ENCODE data around the gene LBX2. TPM values are rescaled to one million over a fixed set of nuclear protein-coding genes. Genes with fewer than 3 reads are reported as not detected.
A peak's percentile ranks its signal among the peaks of the same experiment; 100 is the strongest.

LBX2 gene
- total and polyA plus RNA-seq, 2 experiments from 2014 or later = 0.80 TPM; not detected in 1

DNA sequence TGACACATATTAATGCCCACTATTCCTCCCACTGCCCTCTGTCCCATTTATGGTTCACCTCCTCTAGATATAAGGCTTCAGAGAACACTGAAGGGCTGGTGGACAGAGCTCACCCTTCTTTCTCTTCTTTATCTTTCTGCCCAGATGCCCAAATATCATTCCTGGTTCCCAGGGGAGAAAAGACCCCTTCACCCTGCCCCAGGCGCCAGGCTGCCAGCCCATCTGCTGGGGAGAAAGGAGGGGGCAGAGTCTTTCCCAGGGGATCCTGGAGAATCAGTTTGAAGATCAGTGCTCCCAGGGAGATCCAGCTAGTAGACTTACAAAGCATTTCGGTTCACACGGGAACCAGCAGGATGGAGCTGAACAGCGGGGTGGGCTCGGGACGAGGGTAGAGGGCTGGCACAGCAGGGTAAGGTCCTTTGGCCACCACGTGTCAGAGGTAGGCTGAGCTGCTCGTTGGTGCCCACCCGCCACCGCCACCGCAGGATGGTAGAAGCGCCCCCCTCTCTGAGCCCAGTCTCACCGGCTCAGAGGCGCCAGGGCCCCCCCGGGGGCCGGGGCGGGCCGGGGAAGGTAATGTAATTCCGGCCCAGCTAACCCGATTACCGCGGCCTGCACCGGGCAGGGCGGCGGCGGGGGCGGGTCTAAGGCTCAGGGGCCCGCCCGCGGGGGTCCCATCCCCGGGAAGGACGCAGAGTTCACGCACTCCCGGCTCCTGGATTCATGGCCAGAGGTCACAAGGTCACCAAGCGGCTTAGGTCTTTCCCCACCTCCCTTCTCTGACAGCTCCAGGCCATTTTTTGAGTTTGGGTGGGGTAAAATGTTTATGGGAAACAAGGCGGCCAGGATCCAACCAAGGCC lies 13.6 kb upstream of the LBX2 start:
- Histone ChIP-seq H3K9me3 (ENCODE audit: low read depth) (no peaks in the 10 kb centered on the region), H3K27me3 (peaks cover 89% of the 10 kb centered on the region), H3K4me1 (ENCODE audit: low read depth) (no peaks in the 10 kb centered on the region), H3K36me3 (no peaks in the 10 kb centered on the region), H3K27ac (no peak overlapping the region), H3K4me3 (no peak overlapping the region)
- TF ChIP-seq, protein P1, sequence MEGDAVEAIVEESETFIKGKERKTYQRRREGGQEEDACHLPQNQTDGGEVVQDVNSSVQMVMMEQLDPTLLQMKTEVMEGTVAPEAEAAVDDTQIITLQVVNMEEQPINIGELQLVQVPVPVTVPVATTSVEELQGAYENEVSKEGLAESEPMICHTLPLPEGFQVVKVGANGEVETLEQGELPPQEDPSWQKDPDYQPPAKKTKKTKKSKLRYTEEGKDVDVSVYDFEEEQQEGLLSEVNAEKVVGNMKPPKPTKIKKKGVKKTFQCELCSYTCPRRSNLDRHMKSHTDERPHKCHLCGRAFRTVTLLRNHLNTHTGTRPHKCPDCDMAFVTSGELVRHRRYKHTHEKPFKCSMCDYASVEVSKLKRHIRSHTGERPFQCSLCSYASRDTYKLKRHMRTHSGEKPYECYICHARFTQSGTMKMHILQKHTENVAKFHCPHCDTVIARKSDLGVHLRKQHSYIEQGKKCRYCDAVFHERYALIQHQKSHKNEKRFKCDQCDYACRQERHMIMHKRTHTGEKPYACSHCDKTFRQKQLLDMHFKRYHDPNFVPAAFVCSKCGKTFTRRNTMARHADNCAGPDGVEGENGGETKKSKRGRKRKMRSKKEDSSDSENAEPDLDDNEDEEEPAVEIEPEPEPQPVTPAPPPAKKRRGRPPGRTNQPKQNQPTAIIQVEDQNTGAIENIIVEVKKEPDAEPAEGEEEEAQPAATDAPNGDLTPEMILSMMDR (IDR thresholded peaks at IDR 0.05; ENCODE audit: low read depth, low read length) = no peak
- no peak for DNase-seq (ENCODE audit: low read depth in 1 of 2, low spot score in 1 of 2)

DNA sequence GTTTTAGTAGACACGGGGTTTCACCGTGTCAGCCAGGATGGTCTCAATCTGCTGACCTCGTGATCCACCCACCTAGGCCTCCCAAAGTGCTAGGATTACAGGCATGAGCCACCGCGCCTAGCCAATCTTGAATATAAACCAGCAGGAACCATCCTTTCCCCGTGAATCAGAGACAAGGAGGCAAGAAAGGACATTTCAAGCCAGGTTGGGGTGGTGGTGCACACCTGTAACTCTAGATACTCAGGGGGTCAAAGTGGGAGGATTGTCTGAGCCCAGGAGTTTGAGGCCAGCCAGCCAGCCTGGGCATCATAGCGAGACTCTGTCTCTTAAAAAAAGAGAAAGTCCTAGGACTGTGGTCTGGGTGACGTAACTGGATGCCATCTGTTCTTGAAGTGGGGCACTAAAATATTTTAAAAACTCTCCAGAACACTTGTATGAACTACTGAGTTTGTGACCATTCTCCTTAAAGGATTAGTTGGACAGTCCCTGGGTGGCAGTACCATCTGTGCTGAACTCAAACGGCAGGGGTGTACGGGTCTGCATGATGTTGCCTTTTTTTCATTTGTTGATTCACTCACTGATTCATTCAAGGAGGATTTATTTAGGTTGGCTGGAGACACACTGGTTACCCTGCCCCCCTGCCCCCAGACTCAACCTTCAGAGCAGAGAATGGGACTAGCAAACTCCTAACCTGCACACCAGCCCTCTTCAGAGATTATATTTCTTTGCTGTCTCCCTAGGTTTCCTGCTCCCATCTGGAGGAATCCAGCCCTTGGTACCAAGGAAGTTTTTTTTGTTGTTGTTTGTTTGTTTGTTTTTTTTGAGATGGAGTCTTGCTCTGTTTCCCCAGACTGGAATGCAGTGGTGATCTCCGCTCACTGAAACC lies 11.9 kb upstream of the LBX2 start:
- Histone ChIP-seq H3K9me3 (ENCODE audit: low read depth) (no peaks in the 10 kb centered on the region), H3K27me3 (peaks cover 72% of the 10 kb centered on the region), H3K27ac (no peak overlapping the region), H3K4me1 (ENCODE audit: low read depth) (no peaks in the 10 kb centered on the region), H3K36me3 (no peaks in the 10 kb centered on the region), H3K4me3 (no peak overlapping the region)
- TF ChIP-seq, protein P1 (IDR thresholded peaks at IDR 0.05; ENCODE audit: low read depth, low read length) = no peak
- no peak for DNase-seq (ENCODE audit: low read depth in 1 of 2, low spot score in 1 of 2)

DNA sequence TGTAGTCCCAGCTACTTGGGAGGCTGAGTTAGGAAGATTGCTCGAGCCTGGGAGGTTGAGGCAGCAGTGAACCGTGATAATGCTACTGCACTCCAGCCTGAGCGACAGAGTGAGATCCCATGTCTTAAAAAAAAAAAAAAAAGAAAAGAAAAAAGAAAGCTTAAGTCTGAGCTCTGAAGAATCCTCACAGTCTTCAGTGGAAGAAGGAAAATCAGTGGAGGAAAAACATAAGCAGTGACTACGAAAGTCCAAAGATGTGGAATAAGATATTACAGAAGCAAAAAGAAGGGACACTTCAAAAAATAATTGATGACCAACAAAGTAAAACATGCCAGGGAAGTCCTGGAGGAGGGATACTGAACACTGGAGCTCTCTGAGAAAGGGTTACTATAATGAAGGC lies 10.9 kb upstream of the LBX2 start:
- Histone ChIP-seq H3K36me3 (peaks cover 2% of the 10 kb centered on the region), H3K27ac (no peak overlapping the region), H3K9me3 (ENCODE audit: low read depth) (no peaks in the 10 kb centered on the region), H3K27me3 (peaks cover 67% of the 10 kb centered on the region), H3K4me1 (ENCODE audit: low read depth) (no peaks in the 10 kb centered on the region), H3K4me3 (no peak overlapping the region)
- no peak for DNase-seq (ENCODE audit: low read depth in 1 of 2, low spot score in 1 of 2)
- TF ChIP-seq, protein P1 (IDR thresholded peaks at IDR 0.05; ENCODE audit: low read depth, low read length) = no peak

GRCh38 chr2:74507926-74508520 lies 8.6 kb upstream of the LBX2 start:
- DNase-seq (ENCODE audit: low read depth in 1 of 2, low spot score in 1 of 2) = peak in 1 of 2 donors; percentile 58
- TF ChIP-seq, protein P1 (IDR thresholded peaks at IDR 0.05; ENCODE audit: low read depth, low read length) = no peak
- peak overlapping the region; percentile 74 for H3K4me3 ChIP-seq
- no peaks in the 10 kb centered on the region for H3K9me3 ChIP-seq (ENCODE audit: low read depth)
- peaks cover 4% of the 10 kb centered on the region for H3K36me3 ChIP-seq
- H3K4me1 ChIP-seq (ENCODE audit: low read depth) = no peaks in the 10 kb centered on the region
- H3K27me3 ChIP-seq = peaks cover 67% of the 10 kb centered on the region
- peak overlapping the region; percentile 95 for H3K27ac ChIP-seq

- peaks cover 67% of the 10 kb centered on the region for H3K27me3 ChIP-seq
Measured at GRCh38 chr2:74507145-74507925, 7.9 kb upstream of the LBX2 start, which contains the start of gene PCGF1. Gene PCGF1 (minus strand): TSS chr2:74507695. CDS start chr2:74507668, 27 bp downstream.

More at GRCh38 chr2:74507145-74507925, 7.9 kb upstream of the LBX2 start, which contains the start of gene PCGF1:
- peaks cover 4% of the 10 kb centered on the region for H3K36me3 ChIP-seq
- no peaks in the 10 kb centered on the region for H3K9me3 ChIP-seq (ENCODE audit: low read depth)
- TF ChIP-seq, protein P1 (IDR thresholded peaks at IDR 0.05; ENCODE audit: low read depth, low read length) = peak; percentile 53
- H3K4me1 ChIP-seq (ENCODE audit: low read depth) = no peaks in the 10 kb centered on the region
- H3K27ac ChIP-seq = peak within 1 kb of the TSS; percentile 95
- DNase-seq (ENCODE audit: low read depth in 1 of 2, low spot score in 1 of 2) = peak; percentile 98
- H3K4me3 ChIP-seq = peak within 1 kb of the TSS; percentile 74

Data from cardiac muscle cell (in vitro differentiated cells and primary cell).